Sigmoid colon (tissue), 4 donors: ENCODE measurements around the gene SPATA22.

Experiments
- EP300 ChIP-seq, 4 donors: sonication (generic); formaldehyde crosslinking; IDR thresholded peaks; one replicate each; pipeline ENCODE4 v1.6.1; 2017; ENCODE audit warnings: antibody characterized with exemption in 4 of 4
- POLR2A ChIP-seq, 2 donors: fragments of 450-650 bp; IDR thresholded peaks; one replicate each; pipeline ENCODE4 v1.6.1; 2016; ENCODE audit warnings: antibody characterized with exemption in 2 of 2, mild to moderate bottlenecking in 2 of 2, moderate library complexity in 2 of 2
- POLR2AphosphoS5 ChIP-seq, 4 donors: sonication (generic); formaldehyde crosslinking; IDR thresholded peaks; one replicate each; pipeline ENCODE4 v1.6.1; 2017; ENCODE audit warnings: antibody characterized with exemption in 4 of 4
- TF ChIP-seq, protein P1 (sequence below), 4 experiments: fragments of 450-650 bp in 3 of 4; fragments of 200-600 bp in 1 of 4; IDR thresholded peaks; one replicate each; pipeline ENCODE4 v1.5.1; 2016 to 2019; ENCODE audit warnings: antibody characterized with exemption in 4 of 4, mild to moderate bottlenecking in 3 of 4, moderate library complexity in 2 of 4

DNA sequence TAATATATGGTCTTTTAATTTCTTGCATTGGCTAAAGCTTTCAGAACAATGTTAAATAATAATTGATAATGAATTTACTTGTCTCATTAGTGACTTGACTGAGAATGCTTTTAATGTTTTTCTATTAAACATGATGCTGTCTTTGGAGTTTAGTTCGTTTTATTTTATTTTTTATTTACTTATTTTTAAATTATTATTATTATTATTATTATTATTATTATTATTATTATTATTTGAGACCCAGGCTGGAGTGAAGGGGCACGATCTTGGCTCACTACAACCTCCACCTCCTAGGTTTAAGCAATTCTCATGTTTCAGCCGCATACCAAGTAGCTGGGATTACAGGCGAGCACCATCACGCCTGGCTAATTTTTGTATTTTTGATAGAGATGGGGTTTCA, 56.0 kb downstream of the SPATA22 start:
- TF ChIP-seq, protein P1, sequence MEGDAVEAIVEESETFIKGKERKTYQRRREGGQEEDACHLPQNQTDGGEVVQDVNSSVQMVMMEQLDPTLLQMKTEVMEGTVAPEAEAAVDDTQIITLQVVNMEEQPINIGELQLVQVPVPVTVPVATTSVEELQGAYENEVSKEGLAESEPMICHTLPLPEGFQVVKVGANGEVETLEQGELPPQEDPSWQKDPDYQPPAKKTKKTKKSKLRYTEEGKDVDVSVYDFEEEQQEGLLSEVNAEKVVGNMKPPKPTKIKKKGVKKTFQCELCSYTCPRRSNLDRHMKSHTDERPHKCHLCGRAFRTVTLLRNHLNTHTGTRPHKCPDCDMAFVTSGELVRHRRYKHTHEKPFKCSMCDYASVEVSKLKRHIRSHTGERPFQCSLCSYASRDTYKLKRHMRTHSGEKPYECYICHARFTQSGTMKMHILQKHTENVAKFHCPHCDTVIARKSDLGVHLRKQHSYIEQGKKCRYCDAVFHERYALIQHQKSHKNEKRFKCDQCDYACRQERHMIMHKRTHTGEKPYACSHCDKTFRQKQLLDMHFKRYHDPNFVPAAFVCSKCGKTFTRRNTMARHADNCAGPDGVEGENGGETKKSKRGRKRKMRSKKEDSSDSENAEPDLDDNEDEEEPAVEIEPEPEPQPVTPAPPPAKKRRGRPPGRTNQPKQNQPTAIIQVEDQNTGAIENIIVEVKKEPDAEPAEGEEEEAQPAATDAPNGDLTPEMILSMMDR (IDR thresholded peaks at IDR 0.05), result no peak
- no peak for TF ChIP-seq POLR2AphosphoS5 (IDR thresholded peaks at IDR 0.05)
- no peak for TF ChIP-seq EP300 (IDR thresholded peaks at IDR 0.05)
- no peak for TF ChIP-seq POLR2A (IDR thresholded peaks at IDR 0.05)
